ENCODE data around the gene MTA1.
A peak's percentile ranks its signal among the peaks of the same experiment; 100 is the strongest.

The MTA1 gene

DNA sequence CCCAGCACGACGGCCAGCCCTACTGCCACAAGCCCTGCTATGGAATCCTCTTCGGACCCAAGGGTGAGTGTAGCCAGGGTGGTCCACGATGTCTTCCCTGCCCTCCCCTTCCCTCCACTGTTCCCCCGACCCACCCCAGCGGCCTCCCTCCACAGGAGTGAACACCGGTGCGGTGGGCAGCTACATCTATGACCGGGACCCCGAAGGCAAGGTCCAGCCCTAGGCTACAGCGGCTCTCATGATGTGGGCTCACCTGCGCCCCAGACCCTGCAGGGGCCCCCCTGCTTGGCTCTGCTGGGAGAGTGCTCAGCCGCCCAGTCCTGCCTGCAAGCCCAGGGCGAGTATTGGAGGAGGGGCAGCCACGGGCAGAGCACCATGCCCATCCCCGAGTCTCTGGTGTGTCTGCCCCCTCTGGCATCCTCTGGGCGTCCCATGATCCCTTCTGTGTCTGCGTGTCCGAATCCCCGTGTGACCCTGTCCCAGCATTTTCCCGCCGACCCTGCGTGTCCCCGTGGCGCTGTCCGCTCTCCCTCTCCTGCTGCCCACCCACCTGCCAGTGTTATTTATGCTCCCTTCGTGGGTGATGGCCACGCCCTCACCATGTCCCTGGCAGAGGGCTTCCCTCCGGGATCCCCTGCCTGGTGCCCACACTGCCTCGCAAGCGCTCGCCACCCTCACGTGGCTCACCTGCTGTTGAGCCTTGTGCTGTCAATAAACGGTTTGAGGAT lies 60.0 kb downstream of the MTA1 start:
- no peaks in the 10 kb centered on the region for H3K36me3 ChIP-seq (ENCODE audit: insufficient read depth, low read length)
- no peak overlapping the region for H3K4me3 ChIP-seq (ENCODE audit: low read depth in 1 of 2, low read length in 2 of 2)
- H3K9me3 ChIP-seq (ENCODE audit: low read length): no peaks in the 10 kb centered on the region
- no peak overlapping the region for H3K9ac ChIP-seq (ENCODE audit: low read length)
- peaks cover 0 to 26% of the 10 kb centered on the region in 2 donors for H3K27me3 ChIP-seq (ENCODE audit: control insufficient read depth in 1 of 2, insufficient read depth in 2 of 2, low read length in 2 of 2)
- no peak overlapping the region for H3K27ac ChIP-seq (ENCODE audit: low read depth, low read length)
- H3K4me1 ChIP-seq (ENCODE audit: insufficient read depth, low read length): peaks cover 50% of the 10 kb centered on the region

DNA sequence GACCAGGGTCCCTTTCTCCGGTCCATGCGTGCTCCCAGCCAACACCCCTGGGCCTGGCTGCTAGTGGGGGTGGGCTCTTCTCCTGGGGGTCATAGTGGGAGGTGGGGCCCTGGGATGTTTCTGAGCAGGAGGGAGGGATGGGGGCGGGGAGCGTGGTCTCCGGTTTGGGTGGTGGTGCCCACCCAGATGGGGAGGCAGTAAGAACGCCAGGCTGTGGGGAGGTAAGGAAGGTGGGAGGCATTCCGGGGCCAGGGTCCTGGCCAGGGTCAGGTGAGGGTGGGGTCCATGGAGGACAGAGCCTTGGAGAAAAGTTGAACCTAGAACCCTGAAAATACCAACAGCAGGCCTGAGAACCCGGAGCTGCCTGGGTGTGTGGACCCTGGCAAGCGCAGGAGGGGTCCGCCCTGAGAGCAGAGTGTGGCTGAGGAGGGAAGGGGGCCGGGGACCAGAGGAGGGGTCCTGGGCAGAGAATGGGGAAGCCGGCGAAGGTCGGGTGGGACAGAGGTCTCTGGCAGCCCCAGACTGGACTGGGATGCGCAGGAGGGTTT lies 60.6 kb downstream of the MTA1 start:
- H3K27me3 ChIP-seq (ENCODE audit: control insufficient read depth in 1 of 2, insufficient read depth in 2 of 2, low read length in 2 of 2): peaks cover 0 to 21% of the 10 kb centered on the region in 2 donors

DNA sequence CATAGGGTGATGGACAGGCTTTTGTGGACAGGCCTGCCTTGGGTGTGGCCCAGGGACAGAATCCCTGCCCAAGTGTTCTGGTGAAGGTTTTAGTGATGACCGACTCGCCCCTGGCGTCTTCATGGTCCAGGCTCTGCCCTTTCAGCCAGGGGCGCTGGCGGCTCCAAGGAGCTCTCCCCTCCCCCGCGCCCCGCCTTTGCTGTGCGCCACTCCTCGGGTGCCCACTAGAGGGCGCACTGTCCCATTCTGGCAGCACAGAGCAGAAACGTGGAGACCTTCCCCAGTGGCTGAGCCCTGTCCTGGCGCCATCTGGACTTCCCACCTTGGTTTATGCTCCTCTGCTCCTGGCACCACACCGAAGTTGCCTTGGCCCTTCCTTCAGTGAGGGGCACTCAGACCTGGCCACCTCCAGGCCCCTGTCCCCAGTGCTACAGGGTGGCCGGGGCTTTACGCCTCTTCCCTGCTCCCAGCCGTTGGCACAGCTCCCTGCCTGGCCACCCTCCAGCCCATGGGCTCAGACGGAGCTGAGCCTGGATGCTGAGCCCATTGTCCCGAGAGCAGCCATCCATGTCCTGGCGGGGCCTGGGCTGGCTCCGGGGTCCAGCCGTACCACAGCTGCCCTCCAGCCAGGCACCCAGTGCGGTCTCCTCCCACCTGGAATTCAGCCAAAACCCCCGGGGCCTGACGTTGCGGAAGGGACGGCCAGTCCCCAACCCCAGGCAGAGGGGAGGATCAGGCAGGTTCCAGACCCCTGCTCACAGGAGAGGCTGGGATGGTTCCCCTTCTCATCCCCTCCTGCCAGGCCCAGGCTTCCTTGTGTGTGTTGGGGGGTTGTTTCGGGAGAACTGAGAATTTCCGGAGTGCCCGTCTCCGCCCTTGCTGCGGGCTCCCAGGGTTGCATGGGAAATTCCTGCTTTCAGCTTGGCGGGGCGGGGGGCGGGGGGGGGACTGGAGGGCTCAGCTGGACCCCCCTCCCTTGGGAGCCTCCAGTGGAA lies 61.5 kb downstream of the MTA1 start:
- Histone ChIP-seq H3K27me3 (ENCODE audit: control insufficient read depth in 1 of 2, insufficient read depth in 2 of 2, low read length in 2 of 2) (peaks cover 0 to 18% of the 10 kb centered on the region in 2 donors), H3K9me3 (ENCODE audit: low read length) (no peaks in the 10 kb centered on the region), H3K4me1 (ENCODE audit: insufficient read depth, low read length) (peaks cover 53% of the 10 kb centered on the region), H3K9ac (ENCODE audit: low read length) (peak overlapping the region; percentile 54), H3K27ac (ENCODE audit: low read depth, low read length) (peak overlapping the region; percentile 89), H3K4me3 (ENCODE audit: low read depth in 1 of 2, low read length in 2 of 2) (peak overlapping the region; percentile 34 to 71), H3K36me3 (ENCODE audit: insufficient read depth, low read length) (no peaks in the 10 kb centered on the region)

More for the DNA sequence above, 60.6 kb downstream of the MTA1 start:
- H3K27ac ChIP-seq (ENCODE audit: low read depth, low read length): no peak overlapping the region
- peak overlapping the region in 1 of 2 donors; percentile 71 for H3K4me3 ChIP-seq (ENCODE audit: low read depth in 1 of 2, low read length in 2 of 2)
- H3K4me1 ChIP-seq (ENCODE audit: insufficient read depth, low read length): peaks cover 50% of the 10 kb centered on the region
- no peaks in the 10 kb centered on the region for H3K9me3 ChIP-seq (ENCODE audit: low read length)
- no peaks in the 10 kb centered on the region for H3K36me3 ChIP-seq (ENCODE audit: insufficient read depth, low read length)
- no peak overlapping the region for H3K9ac ChIP-seq (ENCODE audit: low read length)

DNA sequence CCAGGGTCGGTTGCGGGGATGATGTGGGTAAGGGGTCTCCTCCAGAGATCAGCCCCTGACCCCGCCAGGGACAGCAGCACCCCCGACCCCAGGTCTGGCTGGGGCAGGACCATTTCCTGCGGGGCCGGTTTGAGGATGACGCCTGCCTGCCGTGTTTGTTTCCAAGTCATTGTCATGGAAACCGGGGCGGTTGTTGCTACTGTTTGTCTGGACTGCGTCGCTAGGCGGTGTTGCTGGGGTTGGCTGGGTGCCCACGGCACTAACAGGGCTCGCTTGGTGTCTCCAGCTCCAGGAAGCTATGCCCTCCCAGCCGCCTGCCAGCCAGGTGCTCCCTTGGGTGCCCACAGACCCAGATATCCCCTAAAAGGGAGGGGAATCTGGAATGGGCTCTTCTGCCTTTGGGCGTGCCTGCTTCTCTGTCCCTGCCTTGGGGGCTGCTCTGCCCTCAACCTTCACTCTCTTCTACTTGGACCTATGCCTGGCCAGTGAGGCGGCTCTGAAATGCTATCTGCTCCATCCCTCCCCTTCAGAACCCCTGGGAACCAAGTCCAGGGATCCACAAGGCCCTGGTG lies 62.3 kb downstream of the MTA1 start:
- H3K27ac ChIP-seq (ENCODE audit: low read depth, low read length): peak overlapping the region; percentile 50
- H3K4me1 ChIP-seq (ENCODE audit: insufficient read depth, low read length): peaks cover 45% of the 10 kb centered on the region
- no peaks in the 10 kb centered on the region for H3K9me3 ChIP-seq (ENCODE audit: low read length)
- H3K9ac ChIP-seq (ENCODE audit: low read length): no peak overlapping the region
- H3K4me3 ChIP-seq (ENCODE audit: low read depth in 1 of 2, low read length in 2 of 2): peak overlapping the region in 1 of 2 donors; percentile 27
- H3K36me3 ChIP-seq (ENCODE audit: insufficient read depth, low read length): no peaks in the 10 kb centered on the region
- H3K27me3 ChIP-seq (ENCODE audit: control insufficient read depth in 1 of 2, insufficient read depth in 2 of 2, low read length in 2 of 2): peaks cover 0 to 18% of the 10 kb centered on the region in 2 donors

DNA sequence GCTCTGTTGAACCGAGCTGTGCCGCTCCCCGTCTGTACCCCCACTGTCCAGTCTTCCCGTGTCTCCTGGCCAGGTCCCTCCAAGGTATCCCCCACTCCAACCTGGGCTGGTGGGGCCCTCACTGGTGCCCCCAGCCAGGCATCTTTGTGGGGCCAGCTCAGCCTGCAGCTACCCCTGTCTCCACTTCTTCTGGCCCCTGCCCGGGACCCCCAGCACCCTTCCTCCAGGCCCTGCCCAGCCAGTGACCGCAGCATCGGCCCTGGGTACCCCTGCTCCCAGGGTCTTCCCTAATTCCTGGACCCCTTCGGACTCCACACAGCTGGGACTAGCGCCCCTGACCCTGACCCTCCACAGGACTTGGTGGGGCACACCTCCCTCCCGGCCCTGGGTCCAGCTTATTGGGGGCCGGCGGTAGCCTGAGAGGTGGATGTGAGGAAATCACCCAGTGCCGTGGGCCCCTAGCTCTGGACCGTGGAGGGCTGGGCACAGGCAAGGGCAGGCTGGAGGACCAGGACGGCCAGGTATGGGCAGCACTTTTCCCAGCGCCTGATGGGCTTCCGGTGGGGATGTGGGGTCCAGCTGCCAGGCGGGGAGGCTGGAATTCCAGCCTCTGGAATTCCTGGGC lies 63.0 kb downstream of the MTA1 start:
- peak overlapping the region; percentile 50 for H3K27ac ChIP-seq (ENCODE audit: low read depth, low read length)
- peaks cover 0 to 20% of the 10 kb centered on the region in 2 donors for H3K27me3 ChIP-seq (ENCODE audit: control insufficient read depth in 1 of 2, insufficient read depth in 2 of 2, low read length in 2 of 2)
- H3K4me3 ChIP-seq (ENCODE audit: low read depth in 1 of 2, low read length in 2 of 2): peak overlapping the region in 1 of 2 donors; percentile 27
- H3K36me3 ChIP-seq (ENCODE audit: insufficient read depth, low read length): no peaks in the 10 kb centered on the region
- H3K9ac ChIP-seq (ENCODE audit: low read length): no peak overlapping the region
- no peaks in the 10 kb centered on the region for H3K9me3 ChIP-seq (ENCODE audit: low read length)
- peaks cover 42% of the 10 kb centered on the region for H3K4me1 ChIP-seq (ENCODE audit: insufficient read depth, low read length)

DNA sequence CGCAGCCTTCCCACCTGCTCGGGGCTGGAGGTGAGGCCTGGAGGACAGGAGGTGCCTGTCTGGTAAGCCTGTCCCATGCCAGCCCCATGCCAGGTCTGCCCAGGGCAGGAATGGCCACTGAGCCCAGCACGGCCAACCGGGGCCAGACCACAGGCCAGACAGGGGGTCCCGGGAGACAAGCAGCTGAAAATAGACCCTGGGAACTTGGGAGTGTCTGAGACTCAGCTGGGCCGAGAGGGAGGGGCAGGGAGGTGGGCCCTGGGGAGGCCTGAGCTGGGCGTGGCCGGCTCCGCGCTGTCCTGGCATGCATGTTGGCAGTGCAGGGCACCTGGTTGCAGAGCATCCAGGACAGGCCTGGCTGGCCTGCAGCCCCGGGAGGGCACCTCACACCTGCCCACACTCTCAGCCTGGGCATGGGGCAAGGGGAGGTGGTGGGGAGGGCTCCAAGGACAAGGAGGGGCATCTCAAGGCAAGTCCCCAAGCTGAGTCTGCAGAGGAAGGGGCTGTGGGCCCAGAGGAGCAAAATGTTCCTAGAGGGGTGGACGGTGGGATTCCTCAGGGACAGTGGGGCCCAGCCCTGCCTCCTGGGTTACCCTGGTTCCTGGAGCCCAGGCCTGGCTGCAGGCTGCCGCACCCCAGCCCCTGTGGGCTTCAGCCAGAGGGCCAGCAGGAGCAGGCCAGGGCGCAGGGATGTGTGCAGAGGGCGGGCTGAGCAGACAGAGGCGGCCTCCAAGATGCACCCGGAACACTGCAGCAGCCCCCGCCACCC lies 63.9 kb downstream of the MTA1 start:
- Histone ChIP-seq H3K27ac (ENCODE audit: low read depth, low read length) (peak overlapping the region; percentile 50), H3K9me3 (ENCODE audit: low read length) (no peaks in the 10 kb centered on the region), H3K4me1 (ENCODE audit: insufficient read depth, low read length) (peaks cover 42% of the 10 kb centered on the region), H3K4me3 (ENCODE audit: low read depth in 1 of 2, low read length in 2 of 2) (no peak overlapping the region), H3K9ac (ENCODE audit: low read length) (no peak overlapping the region), H3K36me3 (ENCODE audit: insufficient read depth, low read length) (no peaks in the 10 kb centered on the region), H3K27me3 (ENCODE audit: control insufficient read depth in 1 of 2, insufficient read depth in 2 of 2, low read length in 2 of 2) (peaks cover 0 to 25% of the 10 kb centered on the region in 2 donors)

DNA sequence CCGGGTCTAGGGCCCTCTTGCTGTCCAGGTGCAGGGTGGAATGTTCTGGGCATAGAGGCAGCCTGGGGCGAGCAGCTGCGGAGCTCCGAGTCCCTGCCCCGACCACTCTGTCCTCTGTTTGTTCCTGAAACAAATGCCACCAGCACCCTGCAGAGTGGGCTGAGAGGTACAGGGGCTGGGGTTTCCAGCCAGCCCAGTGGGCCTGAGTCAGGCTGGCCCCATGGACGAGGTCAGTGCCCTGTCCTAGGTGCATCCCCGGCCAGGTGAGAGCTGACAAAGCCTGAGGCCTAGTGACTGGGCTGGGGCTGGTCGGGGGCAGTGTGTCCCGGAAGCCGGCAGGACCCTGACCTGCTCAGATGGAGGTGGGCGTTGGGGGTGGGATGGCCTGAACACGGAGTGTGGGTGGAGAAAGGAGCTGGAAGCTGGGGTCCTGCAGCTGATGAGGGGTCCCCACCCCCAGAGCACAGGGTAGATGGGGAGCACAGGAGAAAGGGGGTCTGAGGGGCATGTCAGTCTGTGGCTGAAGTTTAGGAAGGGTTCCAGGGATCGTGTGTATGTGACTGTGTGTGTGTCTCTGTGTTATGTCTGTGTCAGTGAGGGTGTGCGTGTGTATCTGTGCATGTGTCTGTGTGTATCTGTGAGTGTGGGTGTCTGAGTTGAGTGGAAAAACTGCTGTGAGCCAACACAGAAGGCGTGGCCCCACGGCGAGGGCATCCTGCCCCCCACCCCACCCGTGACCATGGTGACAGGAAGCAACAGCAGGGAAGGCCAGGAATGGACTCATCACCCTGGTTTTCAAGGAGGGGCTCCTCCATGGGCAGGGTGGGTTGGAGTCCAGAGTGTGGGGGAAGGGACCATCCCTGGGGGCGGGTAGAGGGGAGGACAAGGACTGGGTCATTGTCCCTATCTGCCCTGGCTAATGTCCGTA lies 64.7 kb downstream of the MTA1 start:
- Histone ChIP-seq H3K27me3 (ENCODE audit: control insufficient read depth in 1 of 2, insufficient read depth in 2 of 2, low read length in 2 of 2) (peaks cover 0 to 25% of the 10 kb centered on the region in 2 donors), H3K4me1 (ENCODE audit: insufficient read depth, low read length) (peaks cover 48% of the 10 kb centered on the region), H3K4me3 (ENCODE audit: low read depth in 1 of 2, low read length in 2 of 2) (no peak overlapping the region), H3K9ac (ENCODE audit: low read length) (no peak overlapping the region), H3K36me3 (ENCODE audit: insufficient read depth, low read length) (no peaks in the 10 kb centered on the region), H3K27ac (ENCODE audit: low read depth, low read length) (peak overlapping the region; percentile 50), H3K9me3 (ENCODE audit: low read length) (no peaks in the 10 kb centered on the region)

DNA sequence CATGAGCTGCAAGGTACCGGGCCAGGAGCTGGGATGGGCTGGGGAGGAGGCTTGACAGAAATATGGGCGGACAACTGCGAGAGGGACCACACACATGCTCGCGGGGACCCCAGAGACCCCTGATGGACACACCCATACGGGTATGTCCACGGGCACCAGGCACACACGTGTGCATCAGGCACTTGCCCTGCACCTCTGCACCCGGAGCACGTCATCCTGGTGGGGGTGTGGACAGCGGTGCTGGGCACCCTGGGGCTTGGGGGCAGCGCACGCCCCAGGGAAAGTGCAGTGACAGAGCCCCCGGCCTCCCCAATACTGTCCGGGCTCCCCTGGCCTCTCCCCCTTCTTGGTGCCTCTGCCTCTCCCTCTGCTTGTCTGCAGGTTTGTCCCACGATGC lies 65.4 kb downstream of the MTA1 start:
- Histone ChIP-seq H3K27me3 (ENCODE audit: control insufficient read depth in 1 of 2, insufficient read depth in 2 of 2, low read length in 2 of 2) (peaks cover 0 to 25% of the 10 kb centered on the region in 2 donors), H3K4me3 (ENCODE audit: low read depth in 1 of 2, low read length in 2 of 2) (no peak overlapping the region), H3K27ac (ENCODE audit: low read depth, low read length) (no peak overlapping the region), H3K9ac (ENCODE audit: low read length) (no peak overlapping the region), H3K36me3 (ENCODE audit: insufficient read depth, low read length) (no peaks in the 10 kb centered on the region), H3K9me3 (ENCODE audit: low read length) (no peaks in the 10 kb centered on the region), H3K4me1 (ENCODE audit: insufficient read depth, low read length) (peaks cover 51% of the 10 kb centered on the region)

DNA sequence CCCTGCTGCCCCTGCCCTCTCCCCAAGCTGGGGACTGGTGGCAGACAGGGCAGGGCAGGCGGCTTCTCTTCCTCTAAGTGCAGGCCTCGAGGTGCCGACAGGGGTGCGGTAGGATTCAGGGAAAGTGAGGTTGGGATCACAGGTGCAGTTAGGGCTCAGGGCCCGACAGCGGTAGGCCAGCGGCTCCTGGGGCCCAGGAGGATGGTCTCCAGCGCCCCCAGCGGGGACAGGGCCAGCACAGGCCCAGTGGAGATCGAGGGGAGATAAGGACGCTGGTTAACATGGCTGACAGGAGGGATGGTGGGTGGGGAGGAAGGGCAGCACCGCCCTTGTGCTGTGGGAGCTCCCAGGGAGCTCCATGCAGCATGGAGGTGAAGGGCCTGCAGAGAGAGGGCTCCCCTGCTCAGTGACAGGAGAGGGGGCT lies 66.1 kb downstream of the MTA1 start:
- H3K9ac ChIP-seq (ENCODE audit: low read length): no peak overlapping the region
- peaks cover 45% of the 10 kb centered on the region for H3K4me1 ChIP-seq (ENCODE audit: insufficient read depth, low read length)
- peak overlapping the region; percentile 34 for H3K27ac ChIP-seq (ENCODE audit: low read depth, low read length)
- H3K27me3 ChIP-seq (ENCODE audit: control insufficient read depth in 1 of 2, insufficient read depth in 2 of 2, low read length in 2 of 2): peaks cover 0 to 25% of the 10 kb centered on the region in 2 donors
- H3K4me3 ChIP-seq (ENCODE audit: low read depth in 1 of 2, low read length in 2 of 2): no peak overlapping the region
- no peaks in the 10 kb centered on the region for H3K36me3 ChIP-seq (ENCODE audit: insufficient read depth, low read length)
- H3K9me3 ChIP-seq (ENCODE audit: low read length): no peaks in the 10 kb centered on the region
